Measurements from ENCODE around the gene MME.

DNA sequence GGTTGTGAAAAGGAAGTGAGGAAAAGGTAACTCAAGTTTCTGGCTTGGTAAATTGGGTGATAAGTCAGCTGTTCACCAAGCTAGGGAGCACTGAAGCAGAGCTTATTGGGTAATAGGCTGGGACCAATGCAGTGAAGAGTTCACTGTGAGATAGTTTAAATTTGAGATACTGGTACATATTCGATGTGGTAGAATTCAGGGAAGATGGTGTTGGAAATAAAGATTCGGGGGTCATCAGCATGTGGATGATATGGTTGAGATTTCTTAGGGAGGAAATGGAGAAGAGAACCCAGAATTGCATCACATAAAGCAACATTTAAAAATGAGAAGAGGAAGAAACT is 16.9 kb downstream of the MME start:
- TF ChIP-seq, protein P1, sequence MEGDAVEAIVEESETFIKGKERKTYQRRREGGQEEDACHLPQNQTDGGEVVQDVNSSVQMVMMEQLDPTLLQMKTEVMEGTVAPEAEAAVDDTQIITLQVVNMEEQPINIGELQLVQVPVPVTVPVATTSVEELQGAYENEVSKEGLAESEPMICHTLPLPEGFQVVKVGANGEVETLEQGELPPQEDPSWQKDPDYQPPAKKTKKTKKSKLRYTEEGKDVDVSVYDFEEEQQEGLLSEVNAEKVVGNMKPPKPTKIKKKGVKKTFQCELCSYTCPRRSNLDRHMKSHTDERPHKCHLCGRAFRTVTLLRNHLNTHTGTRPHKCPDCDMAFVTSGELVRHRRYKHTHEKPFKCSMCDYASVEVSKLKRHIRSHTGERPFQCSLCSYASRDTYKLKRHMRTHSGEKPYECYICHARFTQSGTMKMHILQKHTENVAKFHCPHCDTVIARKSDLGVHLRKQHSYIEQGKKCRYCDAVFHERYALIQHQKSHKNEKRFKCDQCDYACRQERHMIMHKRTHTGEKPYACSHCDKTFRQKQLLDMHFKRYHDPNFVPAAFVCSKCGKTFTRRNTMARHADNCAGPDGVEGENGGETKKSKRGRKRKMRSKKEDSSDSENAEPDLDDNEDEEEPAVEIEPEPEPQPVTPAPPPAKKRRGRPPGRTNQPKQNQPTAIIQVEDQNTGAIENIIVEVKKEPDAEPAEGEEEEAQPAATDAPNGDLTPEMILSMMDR (conservative IDR thresholded peaks at IDR 0.05; ENCODE audit: low read depth, low read length): no peak
- TF ChIP-seq EZH2 (IDR thresholded peaks at IDR 0.05; ENCODE audit: borderline replicate concordance, low read depth, low read length, poor library complexity, severe bottlenecking): no peak
